Measurements from ENCODE around the gene RANBP9. TPM values are rescaled to one million over a fixed set of nuclear protein-coding genes. Genes with fewer than 3 reads are reported as not detected.
A peak's percentile ranks its signal among the peaks of the same experiment; 100 is the strongest.

Gene RANBP9
- total RNA-seq (2022), result 36.7 and 38.2 TPM in 2 replicates
- percentile 90 among the genes with signal in this experiment for Bru-seq, nascent RNA
- BruChase-seq, experiment 1, labeled RNA remaining after a 2-hour chase, result percentile 87 among the genes with signal in this experiment
- BruChase-seq, experiment 2, labeled RNA remaining after a 6-hour chase, result percentile 80 among the genes with signal in this experiment
- long read RNA-seq, partial matches to known transcripts, result 4 of 14 reads
- long read RNA-seq, other reads (novel, unspliced or antisense), result 5 of 14 reads

GRCh38 chr6:13711733-13712598 is at the start of gene RANBP9:
Gene RANBP9 (minus strand): TSS chr6:13711835. CDS start chr6:13711505, 330 bp downstream.
- Mint-ChIP-seq H3K36me3 (ENCODE audit: insufficient read depth, unreplicated experiment) (peaks cover 7% of the 10 kb centered on the region), H3K27ac (ENCODE audit: unreplicated experiment) (peak within 1 kb of the TSS; percentile 86), H3K4me1 (ENCODE audit: low read depth, unreplicated experiment) (peaks cover 12% of the 10 kb centered on the region), H3K9me3 (ENCODE audit: unreplicated experiment) (no peaks in the 10 kb centered on the region), H3K4me3 (ENCODE audit: unreplicated experiment) (peak within 1 kb of the TSS; percentile 91), H3K27me3 (ENCODE audit: insufficient read depth, unreplicated experiment) (no peaks in the 10 kb centered on the region)
- intact Hi-C loops (cut with micrococcal nuclease; ENCODE audit: unreplicated experiment), result no loop called here
- Histone ChIP-seq H3K36me3 (ENCODE audit: control insufficient read depth, insufficient read depth, low read length) (no peaks in the 10 kb centered on the region), H3K9me3 (no peaks in the 10 kb centered on the region), H3K4me3 (ENCODE audit: low read depth, low read length) (peak within 1 kb of the TSS; percentile 69), H3K4me1 (peaks cover 19% of the 10 kb centered on the region), H3K27me3 (replicated peaks; ENCODE audit: control insufficient read depth, insufficient read depth, low read length) (no peaks in the 10 kb centered on the region)
- ChIA-PET POLR2A (no interaction called here), CTCF (no interaction called here)
- DNase-seq, result peak; percentile 89 to 91
- no TSS peak for BruUV-seq (replicated peaks)
- TF ChIP-seq, protein P1, sequence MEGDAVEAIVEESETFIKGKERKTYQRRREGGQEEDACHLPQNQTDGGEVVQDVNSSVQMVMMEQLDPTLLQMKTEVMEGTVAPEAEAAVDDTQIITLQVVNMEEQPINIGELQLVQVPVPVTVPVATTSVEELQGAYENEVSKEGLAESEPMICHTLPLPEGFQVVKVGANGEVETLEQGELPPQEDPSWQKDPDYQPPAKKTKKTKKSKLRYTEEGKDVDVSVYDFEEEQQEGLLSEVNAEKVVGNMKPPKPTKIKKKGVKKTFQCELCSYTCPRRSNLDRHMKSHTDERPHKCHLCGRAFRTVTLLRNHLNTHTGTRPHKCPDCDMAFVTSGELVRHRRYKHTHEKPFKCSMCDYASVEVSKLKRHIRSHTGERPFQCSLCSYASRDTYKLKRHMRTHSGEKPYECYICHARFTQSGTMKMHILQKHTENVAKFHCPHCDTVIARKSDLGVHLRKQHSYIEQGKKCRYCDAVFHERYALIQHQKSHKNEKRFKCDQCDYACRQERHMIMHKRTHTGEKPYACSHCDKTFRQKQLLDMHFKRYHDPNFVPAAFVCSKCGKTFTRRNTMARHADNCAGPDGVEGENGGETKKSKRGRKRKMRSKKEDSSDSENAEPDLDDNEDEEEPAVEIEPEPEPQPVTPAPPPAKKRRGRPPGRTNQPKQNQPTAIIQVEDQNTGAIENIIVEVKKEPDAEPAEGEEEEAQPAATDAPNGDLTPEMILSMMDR (IDR thresholded peaks at IDR 0.05; ENCODE audit: insufficient read depth in 1 of 2, low read depth in 1 of 2, low read length in 1 of 2, severe bottlenecking in 1 of 2, unreplicated experiment in 1 of 2), result no peak

DNA sequence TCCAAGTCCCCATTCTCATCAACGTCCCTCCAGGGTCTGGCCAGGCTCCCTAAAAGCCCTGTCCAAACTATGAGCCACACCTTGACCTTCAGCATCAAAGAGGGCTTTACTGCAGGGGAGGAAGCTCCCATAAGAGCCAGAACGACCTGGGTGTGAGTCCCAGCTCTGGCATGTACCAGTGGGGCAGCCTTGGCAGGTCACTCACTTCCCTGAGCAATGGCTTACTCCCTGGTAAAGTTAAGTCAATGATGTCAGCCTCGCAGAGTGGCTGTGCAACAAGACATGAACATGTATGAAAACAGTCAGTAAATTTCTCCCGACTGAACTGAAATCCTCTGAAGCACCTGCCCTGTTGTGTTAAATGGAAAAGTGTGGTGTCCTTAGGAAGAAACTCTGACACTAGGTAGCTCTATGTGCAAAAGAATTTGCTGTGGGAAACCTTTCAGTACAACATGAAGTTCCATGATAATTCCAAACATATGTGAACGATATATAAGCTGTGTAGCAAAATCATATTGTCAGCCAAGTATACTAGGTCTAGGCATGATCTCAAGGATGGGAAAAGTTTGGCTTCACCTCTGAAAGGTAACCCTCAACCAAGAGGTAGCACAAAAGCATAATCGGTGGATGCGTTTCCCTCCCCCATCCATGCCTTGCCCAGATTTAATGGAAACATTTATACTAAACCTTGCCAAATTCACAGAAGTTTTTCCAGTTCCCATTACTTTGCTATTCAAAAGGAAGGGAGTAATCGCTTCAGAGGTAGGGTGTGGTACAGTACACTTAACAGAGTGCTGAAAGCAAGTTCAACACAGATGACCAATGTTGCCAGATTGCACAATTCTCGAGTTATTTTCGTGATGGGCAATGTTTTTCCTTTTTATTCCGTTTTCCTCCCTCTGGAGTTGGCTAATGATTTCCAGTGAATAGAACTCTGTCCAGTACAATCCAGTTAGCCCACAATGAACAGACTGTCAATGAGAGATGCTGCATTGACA is 49.0 kb upstream of the RANBP9 start:
- Mint-ChIP-seq H3K4me1 (ENCODE audit: low read depth, unreplicated experiment) (no peaks in the 10 kb centered on the region), H3K9me3 (ENCODE audit: unreplicated experiment) (no peaks in the 10 kb centered on the region), H3K27ac (ENCODE audit: unreplicated experiment) (no peak overlapping the region), H3K36me3 (ENCODE audit: insufficient read depth, unreplicated experiment) (no peaks in the 10 kb centered on the region), H3K4me3 (ENCODE audit: unreplicated experiment) (no peak overlapping the region), H3K27me3 (ENCODE audit: insufficient read depth, unreplicated experiment) (no peaks in the 10 kb centered on the region)
- TF ChIP-seq, protein P1 (IDR thresholded peaks at IDR 0.05; ENCODE audit: insufficient read depth in 1 of 2, low read depth in 1 of 2, low read length in 1 of 2, severe bottlenecking in 1 of 2, unreplicated experiment in 1 of 2), result no peak
- no peaks in the 10 kb centered on the region for H3K4me1 ChIP-seq
- ChIA-PET CTCF (no interaction called here), POLR2A (no interaction called here)
- H3K27me3 ChIP-seq (replicated peaks; ENCODE audit: control insufficient read depth, insufficient read depth, low read length), result no peaks in the 10 kb centered on the region
- H3K4me3 ChIP-seq (ENCODE audit: low read depth, low read length), result no peak overlapping the region
- H3K36me3 ChIP-seq (ENCODE audit: control insufficient read depth, insufficient read depth, low read length), result no peaks in the 10 kb centered on the region
- intact Hi-C loops (cut with micrococcal nuclease; ENCODE audit: unreplicated experiment), result no loop called here
- BruUV-seq (replicated peaks), result no TSS peak
- DNase-seq, result no peak
- no peaks in the 10 kb centered on the region for H3K9me3 ChIP-seq

DNA sequence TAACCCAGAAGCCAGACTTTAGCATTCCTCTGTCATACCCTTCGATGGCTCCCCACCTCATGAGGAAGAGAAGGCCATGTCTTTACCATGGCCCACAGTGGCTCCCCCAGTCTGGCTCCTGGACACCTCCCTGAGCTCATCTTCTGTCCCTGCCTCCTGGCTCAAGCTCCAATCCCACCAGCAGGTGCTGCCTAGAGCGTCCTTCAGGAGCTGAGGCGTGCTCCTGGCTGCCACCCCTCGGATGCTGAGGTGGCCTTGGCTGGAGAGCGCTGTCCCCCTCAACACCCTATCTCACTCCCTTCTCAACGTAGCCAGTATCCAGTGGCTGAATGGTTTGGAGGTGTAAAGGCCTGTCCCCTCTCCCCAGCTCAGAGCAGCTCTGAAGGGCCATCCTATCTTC is 47.4 kb upstream of the RANBP9 start:
- no peak for DNase-seq
- Mint-ChIP-seq H3K27me3 (ENCODE audit: insufficient read depth, unreplicated experiment) (no peaks in the 10 kb centered on the region), H3K9me3 (ENCODE audit: unreplicated experiment) (no peaks in the 10 kb centered on the region), H3K4me1 (ENCODE audit: low read depth, unreplicated experiment) (no peaks in the 10 kb centered on the region), H3K36me3 (ENCODE audit: insufficient read depth, unreplicated experiment) (no peaks in the 10 kb centered on the region), H3K4me3 (ENCODE audit: unreplicated experiment) (no peak overlapping the region), H3K27ac (ENCODE audit: unreplicated experiment) (no peak overlapping the region)
- H3K9me3 ChIP-seq, result no peaks in the 10 kb centered on the region
- H3K4me3 ChIP-seq (ENCODE audit: low read depth, low read length), result no peak overlapping the region
- BruUV-seq (replicated peaks), result no TSS peak
- H3K36me3 ChIP-seq (ENCODE audit: control insufficient read depth, insufficient read depth, low read length), result no peaks in the 10 kb centered on the region
- ChIA-PET CTCF (no interaction called here), POLR2A (no interaction called here)
- no peaks in the 10 kb centered on the region for H3K27me3 ChIP-seq (replicated peaks; ENCODE audit: control insufficient read depth, insufficient read depth, low read length)
- H3K4me1 ChIP-seq, result no peaks in the 10 kb centered on the region
- intact Hi-C loops (cut with micrococcal nuclease; ENCODE audit: unreplicated experiment), result no loop called here
- TF ChIP-seq, protein P1 (IDR thresholded peaks at IDR 0.05; ENCODE audit: insufficient read depth in 1 of 2, low read depth in 1 of 2, low read length in 1 of 2, severe bottlenecking in 1 of 2, unreplicated experiment in 1 of 2), result no peak
